GM19452 (cell line): ENCODE results near the gene CRYBA4.

Source experiments
- ATAC-seq: cut with Tn5 transposase; IDR thresholded peaks from one replicate; pipeline ENCODE4 v1.9.1; 2021; ENCODE audit not compliant: unreplicated experiment

CRYBA4 gene

GRCh38 chr22:26658671-26659478 lies 37.1 kb downstream of the CRYBA4 start:
- ATAC-seq = no peak

GRCh38 chr22:26660356-26660755 lies 38.6 kb downstream of the CRYBA4 start:
- no peak for ATAC-seq

- ATAC-seq = no peak
These were observed 39.3 kb downstream of the CRYBA4 start for GRCh38 chr22:26660961-26661578.

GRCh38 chr22:26662160-26662559 lies 40.4 kb downstream of the CRYBA4 start:
- no peak for ATAC-seq

- no peak for ATAC-seq
These were observed 41.7 kb downstream of the CRYBA4 start for GRCh38 chr22:26663374-26663923.

GRCh38 chr22:26665813-26666231 lies 44.1 kb downstream of the CRYBA4 start:
- ATAC-seq = peak; percentile 7

DNA sequence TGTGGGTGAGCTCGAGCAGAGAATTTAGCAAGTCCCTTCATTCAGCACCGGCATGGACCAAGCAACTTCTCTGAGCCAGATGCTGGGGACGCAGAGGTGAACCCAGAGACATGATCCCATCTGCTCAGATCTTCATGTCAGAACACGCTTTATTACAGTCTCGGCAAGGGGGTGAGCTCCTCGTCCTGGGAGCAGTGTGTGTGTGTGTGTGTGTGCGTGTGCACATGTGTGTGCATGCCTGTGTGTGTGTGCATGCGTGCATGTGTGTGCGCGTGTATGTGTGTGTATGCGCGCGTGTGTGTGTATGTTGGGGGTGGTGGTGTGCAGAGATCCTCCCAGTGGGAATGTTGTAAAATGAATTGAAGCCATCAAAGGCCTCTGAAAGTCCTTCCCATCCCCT lies 45.4 kb downstream of the CRYBA4 start:
- no peak for ATAC-seq

- ATAC-seq = no peak
These were observed 47.3 kb downstream of the CRYBA4 start for GRCh38 chr22:26669060-26669481.

- ATAC-seq = no peak
These were observed 48.7 kb downstream of the CRYBA4 start for GRCh38 chr22:26670459-26670858.

- ATAC-seq = peak; percentile 29
These were observed 49.7 kb downstream of the CRYBA4 start for GRCh38 chr22:26671317-26672059.

DNA sequence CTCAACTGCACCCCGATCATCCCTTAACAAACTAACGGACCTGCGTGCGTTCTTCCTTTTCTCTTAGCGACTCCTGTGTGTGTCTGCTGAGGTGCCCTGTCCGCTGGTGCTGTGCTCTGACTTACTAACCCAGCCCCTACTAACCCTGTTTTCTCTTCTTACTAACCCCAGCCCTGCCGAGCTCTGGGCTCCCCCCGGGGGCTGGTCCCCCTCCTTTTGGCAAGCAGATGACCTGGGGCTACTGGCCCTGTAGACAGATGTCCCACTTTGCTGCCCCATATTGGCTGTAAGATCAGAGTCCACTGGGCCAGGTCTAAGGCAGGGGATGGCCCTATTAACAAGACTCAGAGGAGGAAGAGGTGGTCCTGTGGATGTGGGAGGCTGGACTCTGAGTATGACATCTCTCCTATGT lies 50.3 kb downstream of the CRYBA4 start:
- no peak for ATAC-seq

GRCh38 chr22:26672590-26673468 lies 51.1 kb downstream of the CRYBA4 start:
- ATAC-seq = peak; percentile 64

DNA sequence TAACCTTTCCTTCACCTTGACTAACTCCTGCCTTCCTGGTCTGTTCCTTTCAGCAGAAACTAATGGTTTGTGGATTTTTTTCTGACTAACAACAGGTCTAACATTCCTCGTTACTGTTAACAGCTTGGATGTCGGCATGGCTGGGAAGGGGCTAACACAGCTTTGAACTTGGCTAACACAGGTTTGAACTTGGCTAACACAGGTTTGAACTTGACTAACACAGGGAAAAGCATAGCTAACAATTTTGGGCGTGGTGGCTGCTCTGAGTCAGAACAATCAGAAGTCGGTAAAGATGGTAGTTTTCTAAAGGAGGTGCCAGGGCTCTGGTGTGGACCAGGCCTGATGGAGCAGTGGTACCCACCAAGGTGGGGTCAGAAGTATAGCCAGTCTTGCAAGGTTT lies 51.7 kb downstream of the CRYBA4 start:
- ATAC-seq = no peak

DNA sequence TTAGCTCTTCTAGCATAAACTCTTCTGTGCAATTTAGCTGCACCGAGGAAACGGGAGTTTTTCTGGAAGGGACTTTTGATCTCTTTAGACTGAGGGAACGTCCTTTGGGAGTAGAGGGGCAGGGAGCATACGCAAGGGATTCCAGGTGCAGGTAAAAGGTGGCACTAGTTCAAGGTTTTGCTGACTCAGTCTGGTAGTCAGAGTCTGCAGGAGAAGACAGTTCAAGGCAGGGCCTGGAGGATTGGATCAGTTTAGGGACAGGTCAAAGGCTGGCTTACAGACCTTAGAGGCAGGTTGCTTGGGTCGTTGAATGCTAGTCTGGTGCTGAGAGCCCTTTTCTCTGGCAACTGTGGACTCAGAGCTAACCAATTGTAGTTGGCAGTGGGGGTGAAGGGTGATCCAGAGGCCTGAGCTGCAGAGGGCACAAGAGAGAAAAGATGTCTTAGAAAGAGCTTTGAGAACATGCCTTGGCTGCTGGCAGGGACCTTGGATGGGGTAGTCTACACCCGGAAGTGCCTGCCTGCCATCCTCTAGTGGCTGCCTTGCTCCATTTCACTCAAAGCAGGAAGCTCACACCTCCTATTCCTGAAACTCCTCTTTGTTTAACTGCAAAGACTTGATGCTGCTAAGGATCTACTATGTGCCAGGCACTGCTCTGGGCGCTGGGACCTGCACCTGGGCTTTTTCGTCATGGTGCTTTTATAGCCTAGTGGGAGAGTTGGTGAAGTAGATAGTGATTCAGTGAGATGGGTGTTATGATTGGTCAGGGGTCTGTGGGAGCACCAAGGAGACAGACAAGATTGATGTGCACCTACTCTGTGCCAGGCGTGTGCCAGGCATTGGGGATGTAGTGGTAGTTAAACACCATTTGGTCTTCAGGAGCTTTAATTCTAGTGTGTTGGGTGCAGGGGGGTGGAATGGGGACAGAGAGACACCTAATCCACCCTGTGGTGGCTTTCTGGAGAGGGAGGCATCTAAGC lies 52.7 kb downstream of the CRYBA4 start:
- no peak for ATAC-seq

- ATAC-seq = no peak
These were observed 54.0 kb downstream of the CRYBA4 start for GRCh38 chr22:26675687-26676268.

- ATAC-seq = no peak
These were observed 55.5 kb downstream of the CRYBA4 start for GRCh38 chr22:26677217-26677616.

- ATAC-seq = peak; percentile 55
These were observed 57.4 kb downstream of the CRYBA4 start for GRCh38 chr22:26679003-26679629.
